H9 (cell line): Measurements from ENCODE around the gene ARAF. TPM values are rescaled to one million over a fixed set of nuclear protein-coding genes. Genes with fewer than 3 reads are reported as not detected.

ENCODE experiments used
- DNase-seq: peaks from one replicate; pipeline ENCODE4 v3.0.0-alpha.2; 2017
- H2AFZ ChIP-seq: one replicate; pipeline ENCODE4 v1.6.1; 2013; ENCODE audit warnings: mild to moderate bottlenecking, low read length, control low read depth, moderate library complexity
- H2AK5ac ChIP-seq: 2 replicates; pipeline ENCODE4 v1.6.1; 2013; ENCODE audit warnings: low read length, control low read depth, mixed read lengths; ENCODE audit not compliant: insufficient read length
- H2BK120ac ChIP-seq: one replicate; pipeline ENCODE4 v1.6.1; 2013; ENCODE audit warnings: low read depth, mild to moderate bottlenecking, low read length, control low read depth, inconsistent platforms; ENCODE audit not compliant: poor library complexity, severe bottlenecking
- H2BK12ac ChIP-seq: 2 replicates; pipeline ENCODE4 v1.6.1; 2013; ENCODE audit warnings: low read length, control low read depth, mixed read lengths, low read depth; ENCODE audit not compliant: insufficient read length
- H2BK15ac ChIP-seq: 2 replicates; pipeline ENCODE4 v1.6.1; 2013; ENCODE audit warnings: low read depth, low read length, control low read depth
- H2BK20ac ChIP-seq: one replicate; pipeline ENCODE4 v1.6.1; 2013; ENCODE audit warnings: low read depth, mild to moderate bottlenecking, low read length, control low read depth, inconsistent platforms; ENCODE audit not compliant: poor library complexity, severe bottlenecking
- H2BK5ac ChIP-seq: 2 replicates; pipeline ENCODE4 v1.6.1; 2013; ENCODE audit warnings: low read length, control low read depth, mixed read lengths; ENCODE audit not compliant: insufficient read length
- H3K14ac ChIP-seq: 2 replicates; pipeline ENCODE4 v1.6.1; 2013; ENCODE audit warnings: low read length, control low read depth; ENCODE audit not compliant: insufficient read depth
- H3K18ac ChIP-seq: 2 replicates; pipeline ENCODE4 v1.6.1; 2013; ENCODE audit warnings: low read depth, mild to moderate bottlenecking, mixed read lengths, low read length, control low read depth; ENCODE audit not compliant: insufficient read length
- H3K23ac ChIP-seq: 2 replicates; pipeline ENCODE4 v1.6.1; 2013; ENCODE audit warnings: low read length, control low read depth, mixed read lengths, low read depth; ENCODE audit not compliant: insufficient read length
- H3K23me2 ChIP-seq: 2 replicates; pipeline ENCODE4 v1.6.1; 2013; ENCODE audit warnings: low read depth, mild to moderate bottlenecking, mixed read lengths, low read length, control low read depth; ENCODE audit not compliant: insufficient read length, poor library complexity, severe bottlenecking
- H3K27ac ChIP-seq: 2 replicates; pipeline ENCODE4 v1.5.1; 2013; ENCODE audit warnings: low read length, control low read depth, mixed read lengths, low read depth; ENCODE audit not compliant: insufficient read length
- H3K27me3 ChIP-seq: 2 replicates; pipeline ENCODE4 v1.6.1; 2013; ENCODE audit warnings: low read length, control low read depth, inconsistent platforms; ENCODE audit not compliant: insufficient read depth
- H3K4ac ChIP-seq: 2 replicates; pipeline ENCODE4 v1.6.1; 2013; ENCODE audit warnings: low read depth, mild to moderate bottlenecking, control low read depth, inconsistent platforms, low read length, moderate library complexity
- H3K4me1 ChIP-seq: 2 replicates; pipeline ENCODE4 v1.6.1; 2013; ENCODE audit warnings: low read length, control low read depth, inconsistent platforms; ENCODE audit not compliant: insufficient read depth
- H3K4me2 ChIP-seq: 2 replicates; pipeline ENCODE4 v1.6.1; 2013; ENCODE audit warnings: low read length, control low read depth, mixed read lengths; ENCODE audit not compliant: insufficient read length, insufficient read depth
- H3K56ac ChIP-seq: 2 replicates; pipeline ENCODE4 v1.6.1; 2013; ENCODE audit warnings: low read depth, mild to moderate bottlenecking, mixed read lengths, low read length, control low read depth; ENCODE audit not compliant: insufficient read length
- H3K79me1 ChIP-seq: 2 replicates; pipeline ENCODE4 v1.6.1; 2013; ENCODE audit warnings: low read depth, mild to moderate bottlenecking, moderate library complexity, low read length, control low read depth, inconsistent platforms; ENCODE audit not compliant: insufficient read depth, poor library complexity, severe bottlenecking
- H3K79me2 ChIP-seq: 2 replicates; pipeline ENCODE4 v1.6.1; 2013; ENCODE audit warnings: low read length, control low read depth, inconsistent platforms; ENCODE audit not compliant: insufficient read depth
- H3K9ac ChIP-seq: 2 replicates; pipeline ENCODE4 v1.6.1; 2013; ENCODE audit warnings: low read length, control low read depth, mixed read lengths; ENCODE audit not compliant: insufficient read length; ENCODE audit errors: extremely low read depth
- H3K9me3 ChIP-seq: one replicate; pipeline ENCODE4 v1.6.1; 2013; ENCODE audit warnings: low read depth, low read length, inconsistent platforms; ENCODE audit not compliant: control insufficient read depth
- H3T11ph ChIP-seq: one replicate; pipeline ENCODE4 v1.6.1; 2013; ENCODE audit warnings: mild to moderate bottlenecking, low read length, control low read depth, inconsistent platforms
- H4K20me1 ChIP-seq: one replicate; pipeline ENCODE4 v1.6.1; 2013; ENCODE audit not compliant: control insufficient read depth, insufficient read length, insufficient read depth
- H4K5ac ChIP-seq: 2 replicates; pipeline ENCODE4 v1.6.1; 2013; ENCODE audit warnings: low read depth, mild to moderate bottlenecking, mixed read lengths, low read length, control low read depth; ENCODE audit not compliant: insufficient read length
- H4K8ac ChIP-seq: replicated peaks from 2 replicates; pipeline ENCODE4 v1.6.1; 2013; ENCODE audit warnings: low read length, control low read depth, mixed read lengths, low read depth; ENCODE audit not compliant: insufficient read length
- H4K91ac ChIP-seq: 2 replicates; pipeline ENCODE4 v1.6.1; 2013; ENCODE audit warnings: low read depth, mild to moderate bottlenecking, moderate library complexity, mixed read lengths, low read length, control low read depth; ENCODE audit not compliant: insufficient read length
- H3K27ac Mint-ChIP-seq, 3 experiments: 2 replicates in 2 of 3; 3 replicates in 1 of 3; pipeline ENCODE4 v1.8.0; 2020 to 2021; ENCODE audit warnings: mixed read lengths in 3 of 3, mild to moderate bottlenecking in 1 of 3, moderate library complexity in 1 of 3
- H3K27me3 Mint-ChIP-seq: 2 replicates; pipeline ENCODE4 v1.8.0; 2021; ENCODE audit warnings: low read depth, mild to moderate bottlenecking, moderate library complexity, mixed read lengths
- H3K36me3 Mint-ChIP-seq, 3 experiments: 2 replicates in 2 of 3; 3 replicates in 1 of 3; pipeline ENCODE4 v1.8.0; 2020 to 2021; ENCODE audit warnings: low read depth in 3 of 3, mixed read lengths in 3 of 3; ENCODE audit not compliant: insufficient read depth in 1 of 3
- H3K4me1 Mint-ChIP-seq, 2 experiments: 2 replicates each; pipeline ENCODE4 v1.8.0; 2020; ENCODE audit warnings: mixed read lengths in 2 of 2
- H3K4me3 Mint-ChIP-seq, 2 experiments: 2 replicates in 1 of 2; 3 replicates in 1 of 2; pipeline ENCODE4 v1.8.0; 2020 to 2021; ENCODE audit warnings: mild to moderate bottlenecking in 2 of 2, mixed read lengths in 2 of 2, moderate library complexity in 1 of 2
- H3K9me3 Mint-ChIP-seq, 2 experiments: 2 replicates in 1 of 2; 3 replicates in 1 of 2; pipeline ENCODE4 v1.8.0; 2020; ENCODE audit warnings: mild to moderate bottlenecking in 2 of 2, mixed read lengths in 2 of 2, moderate library complexity in 1 of 2
- total RNA-seq: library from RNA; stranded (reverse); gene quantifications from 2 replicates; pipeline ENCODE4 v1.2.1, GENCODE V29; 2021
- TF ChIP-seq, protein P1 (sequence below): fragments of 200-600 bp; sonication (generic); conservative IDR thresholded peaks from 3 replicates; pipeline ENCODE4 v1.8.0; 2021; ENCODE audit warnings: antibody characterized with exemption, mild to moderate bottlenecking

ARAF gene
- total RNA-seq, 1 experiment from 2014 or later, result 48.1 TPM

- Histone ChIP-seq H3K18ac (no peak overlapping the region), H3K79me1 (no peaks in the 10 kb centered on the region), H2BK15ac (no peak overlapping the region), H3K27ac (no peak overlapping the region), H4K8ac (no peak overlapping the region), H3K56ac (no peak overlapping the region), H3K14ac (no peak overlapping the region), H2BK120ac (no peak overlapping the region), H2BK20ac (no peak overlapping the region), H4K91ac (no peak overlapping the region), H3K4me2 (no peak overlapping the region), H3K4ac (no peak overlapping the region), H4K20me1 (no peaks in the 10 kb centered on the region), H2BK12ac (no peak overlapping the region), H3K9me3 (peaks cover 27% of the 10 kb centered on the region), H3K27me3 (no peaks in the 10 kb centered on the region), H4K5ac (no peak overlapping the region), H2AFZ (no peak overlapping the region), H3K79me2 (no peaks in the 10 kb centered on the region), H3K23ac (no peak overlapping the region), H3K4me1 (no peaks in the 10 kb centered on the region; the same call in 1 of the 2 replicates), H3T11ph (no peak overlapping the region), H3K23me2 (no peaks in the 10 kb centered on the region), H2AK5ac (no peak overlapping the region), H3K9ac (no peak overlapping the region), H2BK5ac (no peak overlapping the region)
- TF ChIP-seq, protein P1, sequence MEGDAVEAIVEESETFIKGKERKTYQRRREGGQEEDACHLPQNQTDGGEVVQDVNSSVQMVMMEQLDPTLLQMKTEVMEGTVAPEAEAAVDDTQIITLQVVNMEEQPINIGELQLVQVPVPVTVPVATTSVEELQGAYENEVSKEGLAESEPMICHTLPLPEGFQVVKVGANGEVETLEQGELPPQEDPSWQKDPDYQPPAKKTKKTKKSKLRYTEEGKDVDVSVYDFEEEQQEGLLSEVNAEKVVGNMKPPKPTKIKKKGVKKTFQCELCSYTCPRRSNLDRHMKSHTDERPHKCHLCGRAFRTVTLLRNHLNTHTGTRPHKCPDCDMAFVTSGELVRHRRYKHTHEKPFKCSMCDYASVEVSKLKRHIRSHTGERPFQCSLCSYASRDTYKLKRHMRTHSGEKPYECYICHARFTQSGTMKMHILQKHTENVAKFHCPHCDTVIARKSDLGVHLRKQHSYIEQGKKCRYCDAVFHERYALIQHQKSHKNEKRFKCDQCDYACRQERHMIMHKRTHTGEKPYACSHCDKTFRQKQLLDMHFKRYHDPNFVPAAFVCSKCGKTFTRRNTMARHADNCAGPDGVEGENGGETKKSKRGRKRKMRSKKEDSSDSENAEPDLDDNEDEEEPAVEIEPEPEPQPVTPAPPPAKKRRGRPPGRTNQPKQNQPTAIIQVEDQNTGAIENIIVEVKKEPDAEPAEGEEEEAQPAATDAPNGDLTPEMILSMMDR, result no peak
- Mint-ChIP-seq H3K27ac (no peak overlapping the region), H3K4me3 (no peak overlapping the region), H3K36me3 (peaks cover 4 to 12% (median 5%) of the 10 kb centered on the region in 3 experiments), H3K27me3 (no peaks in the 10 kb centered on the region; the same call in 1 of the 2 replicates), H3K9me3 (peaks cover 64 to 68% of the 10 kb centered on the region in 2 experiments), H3K4me1 (peaks cover 11 to 19% of the 10 kb centered on the region in 2 experiments)
- no peak for DNase-seq
These were observed 46.1 kb downstream of the ARAF start for GRCh38 chrX:47607091-47607490.
